T-helper 17 cell (primary cell): ENCODE data around the gene WNT3A. TPM values are rescaled to one million over a fixed set of nuclear protein-coding genes. Genes with fewer than 3 reads are reported as not detected.

ENCODE experiments used
- ATAC-seq: fragments of 150-1000 bp; cut with Tn5 transposase; 2 replicates; pipeline ENCODE4 v1.10.0; 2021; ENCODE audit warnings: mild to moderate bottlenecking, moderate library complexity
- DNase-seq, 3 donors: peaks; one replicate each; pipeline versions ENCODE4 v3.0.0 to v3.0.0-alpha.2; 2020 to 2021
- H3K9me3 ChIP-seq: one replicate; pipeline ENCODE4 v1.7.0; 2013; ENCODE audit warnings: low read length, mild to moderate bottlenecking; ENCODE audit not compliant: control insufficient read depth, poor library complexity, severe bottlenecking
- H3K27ac Mint-ChIP-seq: one replicate; pipeline ENCODE4 v1.8.0; 2022; ENCODE audit warnings: mild to moderate bottlenecking, moderate library complexity, mixed read lengths
- H3K27me3 Mint-ChIP-seq: one replicate; pipeline ENCODE4 v1.8.0; 2022; ENCODE audit warnings: mixed read lengths
- H3K36me3 Mint-ChIP-seq: one replicate; pipeline ENCODE4 v1.8.0; 2022; ENCODE audit warnings: low read depth, mixed read lengths
- H3K4me1 Mint-ChIP-seq: one replicate; pipeline ENCODE4 v1.8.0; 2022; ENCODE audit warnings: mild to moderate bottlenecking, mixed read lengths
- H3K4me3 Mint-ChIP-seq: one replicate; pipeline ENCODE4 v1.8.0; 2022; ENCODE audit warnings: mild to moderate bottlenecking, moderate library complexity, mixed read lengths
- total RNA-seq, 4 donors: library from RNA in 2 of 4; stranded (reverse) in 2 of 4; gene quantifications; one replicate each; pipeline ENCODE4 v1.2.3 and lab custom pipeline; 2022 to 2026

The WNT3A gene
- total RNA-seq, 2 donors from 2014 or later = not detected

DNA sequence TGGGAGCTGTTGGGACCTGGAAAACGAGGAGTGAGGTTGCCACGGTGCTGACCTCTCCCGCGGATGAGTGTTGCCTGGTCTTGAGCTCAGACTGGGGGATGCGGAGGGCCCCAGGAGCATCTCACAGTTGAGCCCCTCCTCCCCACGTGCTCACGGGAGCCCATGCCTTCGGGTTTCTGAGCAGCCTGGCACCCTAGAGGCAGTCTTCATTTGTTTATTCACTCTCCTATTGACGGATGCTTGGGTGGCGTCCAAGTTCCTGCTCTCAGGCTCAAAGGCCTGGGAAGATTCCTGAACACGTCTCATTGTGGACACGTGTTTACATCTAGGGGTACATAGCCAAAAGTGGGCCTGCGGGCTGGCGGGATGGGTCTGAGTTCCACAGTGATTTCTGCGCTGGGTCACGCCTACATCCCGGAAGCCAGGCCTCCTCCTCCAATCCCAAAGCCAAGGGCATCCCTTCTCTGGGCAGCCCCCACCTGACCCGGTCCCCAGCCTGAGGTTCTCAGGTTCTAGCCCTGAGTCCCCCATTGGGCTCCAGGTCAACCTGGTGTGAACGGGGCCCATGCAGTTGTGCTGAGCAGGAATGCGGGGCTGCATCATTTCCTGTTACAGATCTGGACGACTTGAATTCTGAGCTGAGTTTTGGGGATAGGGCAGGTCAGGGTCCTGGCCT is 14.7 kb downstream of the WNT3A start:
- Mint-ChIP-seq H3K4me1 (peaks cover 2% of the 10 kb centered on the region), H3K27me3 (no peaks in the 10 kb centered on the region), H3K36me3 (no peaks in the 10 kb centered on the region), H3K4me3 (no peak overlapping the region), H3K27ac (no peak overlapping the region)
- no peaks in the 10 kb centered on the region for H3K9me3 ChIP-seq
- ATAC-seq (no peak), DNase-seq (no peak)

DNA sequence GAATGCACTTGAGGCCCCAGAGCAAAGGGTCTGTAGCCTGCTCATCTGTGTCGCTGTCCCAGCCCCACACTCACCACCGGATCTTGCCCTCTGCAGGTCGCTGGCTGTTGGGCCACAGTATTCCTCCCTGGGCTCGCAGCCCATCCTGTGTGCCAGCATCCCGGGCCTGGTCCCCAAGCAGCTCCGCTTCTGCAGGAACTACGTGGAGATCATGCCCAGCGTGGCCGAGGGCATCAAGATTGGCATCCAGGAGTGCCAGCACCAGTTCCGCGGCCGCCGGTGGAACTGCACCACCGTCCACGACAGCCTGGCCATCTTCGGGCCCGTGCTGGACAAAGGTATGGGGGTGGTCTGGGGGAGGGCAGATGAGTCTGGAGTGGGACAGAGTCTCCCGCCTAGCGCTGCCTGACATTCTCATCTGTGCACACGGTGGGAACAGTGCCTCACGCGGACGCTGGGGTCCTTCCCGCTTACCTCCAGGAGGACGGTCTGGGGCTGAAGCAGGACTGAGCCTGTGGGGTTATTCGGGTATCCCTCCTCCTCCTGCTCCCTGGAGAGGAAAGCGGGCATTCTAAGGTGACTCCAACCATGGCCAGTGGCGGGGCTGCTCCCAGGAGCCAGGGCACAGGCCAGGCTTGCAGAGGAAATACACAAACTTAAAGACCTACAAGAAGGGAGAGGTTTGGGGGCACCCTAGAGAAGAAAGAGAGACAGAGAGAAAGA is 15.9 kb downstream of the WNT3A start:
- no peak for ATAC-seq
- no peak overlapping the region for H3K4me3 Mint-ChIP-seq
- peaks cover 10% of the 10 kb centered on the region for H3K27me3 Mint-ChIP-seq
- no peak for DNase-seq
- no peaks in the 10 kb centered on the region for H3K36me3 Mint-ChIP-seq
- H3K9me3 ChIP-seq = no peaks in the 10 kb centered on the region
- H3K27ac Mint-ChIP-seq = no peak overlapping the region
- peaks cover 2% of the 10 kb centered on the region for H3K4me1 Mint-ChIP-seq

DNA sequence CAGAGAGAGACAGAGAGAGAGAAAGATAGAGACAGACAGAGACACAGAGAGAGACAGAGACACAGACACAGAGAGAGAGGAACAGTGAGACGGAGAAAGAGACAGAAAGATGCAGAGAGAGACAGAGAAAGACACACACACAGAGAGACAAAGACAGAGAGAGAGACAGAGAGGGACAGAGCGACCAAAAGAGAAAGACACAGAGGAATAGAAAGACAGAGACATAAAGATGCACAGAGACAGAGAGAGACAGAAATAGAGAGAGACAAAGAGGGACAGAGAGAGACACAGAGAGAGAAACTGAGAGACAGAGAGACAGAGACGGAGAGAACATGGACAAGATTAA is 16.5 kb downstream of the WNT3A start:
- Mint-ChIP-seq H3K27me3 (peaks cover 11% of the 10 kb centered on the region), H3K4me3 (no peak overlapping the region), H3K27ac (no peak overlapping the region), H3K36me3 (no peaks in the 10 kb centered on the region), H3K4me1 (peaks cover 2% of the 10 kb centered on the region)
- ATAC-seq (no peak), DNase-seq (no peak)
- H3K9me3 ChIP-seq = no peaks in the 10 kb centered on the region

- no peaks in the 10 kb centered on the region for H3K9me3 ChIP-seq
- Mint-ChIP-seq H3K4me3 (no peak overlapping the region), H3K4me1 (peaks cover 2% of the 10 kb centered on the region), H3K27ac (no peak overlapping the region), H3K27me3 (peaks cover 29% of the 10 kb centered on the region), H3K36me3 (peaks cover 2% of the 10 kb centered on the region)
- DNase-seq (no peak), ATAC-seq (no peak)
Observed at GRCh38 chr1:228029281-228029680, 22.5 kb downstream of the WNT3A start.

- H3K9me3 ChIP-seq = no peaks in the 10 kb centered on the region
- H3K36me3 Mint-ChIP-seq = peaks cover 2% of the 10 kb centered on the region
- DNase-seq = no peak
- peaks cover 35% of the 10 kb centered on the region for H3K27me3 Mint-ChIP-seq
- no peak for ATAC-seq
- H3K4me3 Mint-ChIP-seq = no peak overlapping the region
- no peak overlapping the region for H3K27ac Mint-ChIP-seq
- H3K4me1 Mint-ChIP-seq = peaks cover 2% of the 10 kb centered on the region
Observed at GRCh38 chr1:228030451-228031201, 23.8 kb downstream of the WNT3A start.

DNA sequence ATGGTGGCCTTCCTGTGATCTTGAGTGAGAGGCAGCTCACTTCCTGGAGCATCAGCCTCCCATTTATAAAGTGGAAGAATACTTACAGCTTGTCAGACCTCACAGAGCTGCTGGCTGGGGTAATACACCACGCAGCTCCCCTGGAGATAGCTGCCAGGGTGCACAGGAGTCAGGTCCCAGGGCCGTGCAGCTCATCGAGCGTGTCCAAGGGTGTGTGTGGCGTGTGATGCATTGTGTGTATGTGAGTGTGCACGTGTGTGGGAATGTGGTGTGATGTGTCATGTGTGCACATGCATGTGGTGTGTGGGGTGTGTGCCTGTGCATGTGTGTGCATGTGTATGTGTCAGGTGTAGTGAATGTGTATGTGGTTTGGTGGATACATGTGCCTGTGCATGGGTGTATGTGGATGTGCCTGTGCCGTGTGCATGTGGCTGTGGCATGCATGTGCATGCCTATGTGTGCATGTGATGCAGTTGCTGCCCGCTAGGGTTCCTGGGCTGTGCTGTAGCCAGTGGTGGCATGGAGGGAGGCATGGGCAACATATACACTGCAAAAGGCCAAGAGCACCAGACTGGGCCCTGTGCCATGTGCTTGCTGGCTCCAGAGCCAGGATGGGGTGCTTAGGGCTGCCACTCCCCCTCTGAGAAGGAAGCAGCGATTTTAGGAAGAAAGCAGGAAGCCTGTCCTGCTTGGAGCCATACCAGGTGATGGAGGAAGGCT is 24.6 kb downstream of the WNT3A start:
- Mint-ChIP-seq H3K27me3 (peaks cover 43% of the 10 kb centered on the region), H3K36me3 (peaks cover 2% of the 10 kb centered on the region), H3K4me3 (peak overlapping the region; percentile 41), H3K27ac (no peak overlapping the region), H3K4me1 (peaks cover 2% of the 10 kb centered on the region)
- ATAC-seq (no peak), DNase-seq (no peak)
- no peaks in the 10 kb centered on the region for H3K9me3 ChIP-seq

GRCh38 chr1:228032041-228032440 is 25.2 kb downstream of the WNT3A start:
- H3K4me3 Mint-ChIP-seq = no peak overlapping the region
- no peaks in the 10 kb centered on the region for H3K9me3 ChIP-seq
- H3K27ac Mint-ChIP-seq = no peak overlapping the region
- H3K36me3 Mint-ChIP-seq = peaks cover 2% of the 10 kb centered on the region
- ATAC-seq (no peak), DNase-seq (no peak)
- peaks cover 2% of the 10 kb centered on the region for H3K4me1 Mint-ChIP-seq
- H3K27me3 Mint-ChIP-seq = peaks cover 43% of the 10 kb centered on the region

- H3K4me3 Mint-ChIP-seq = no peak overlapping the region
- no peak for ATAC-seq
- H3K4me1 Mint-ChIP-seq = peaks cover 2% of the 10 kb centered on the region
- H3K27ac Mint-ChIP-seq = no peak overlapping the region
- no peak for DNase-seq
- H3K27me3 Mint-ChIP-seq = peaks cover 35% of the 10 kb centered on the region
- H3K9me3 ChIP-seq = no peaks in the 10 kb centered on the region
- peaks cover 2% of the 10 kb centered on the region for H3K36me3 Mint-ChIP-seq
Observed at GRCh38 chr1:228033376-228033775, 26.6 kb downstream of the WNT3A start.

DNA sequence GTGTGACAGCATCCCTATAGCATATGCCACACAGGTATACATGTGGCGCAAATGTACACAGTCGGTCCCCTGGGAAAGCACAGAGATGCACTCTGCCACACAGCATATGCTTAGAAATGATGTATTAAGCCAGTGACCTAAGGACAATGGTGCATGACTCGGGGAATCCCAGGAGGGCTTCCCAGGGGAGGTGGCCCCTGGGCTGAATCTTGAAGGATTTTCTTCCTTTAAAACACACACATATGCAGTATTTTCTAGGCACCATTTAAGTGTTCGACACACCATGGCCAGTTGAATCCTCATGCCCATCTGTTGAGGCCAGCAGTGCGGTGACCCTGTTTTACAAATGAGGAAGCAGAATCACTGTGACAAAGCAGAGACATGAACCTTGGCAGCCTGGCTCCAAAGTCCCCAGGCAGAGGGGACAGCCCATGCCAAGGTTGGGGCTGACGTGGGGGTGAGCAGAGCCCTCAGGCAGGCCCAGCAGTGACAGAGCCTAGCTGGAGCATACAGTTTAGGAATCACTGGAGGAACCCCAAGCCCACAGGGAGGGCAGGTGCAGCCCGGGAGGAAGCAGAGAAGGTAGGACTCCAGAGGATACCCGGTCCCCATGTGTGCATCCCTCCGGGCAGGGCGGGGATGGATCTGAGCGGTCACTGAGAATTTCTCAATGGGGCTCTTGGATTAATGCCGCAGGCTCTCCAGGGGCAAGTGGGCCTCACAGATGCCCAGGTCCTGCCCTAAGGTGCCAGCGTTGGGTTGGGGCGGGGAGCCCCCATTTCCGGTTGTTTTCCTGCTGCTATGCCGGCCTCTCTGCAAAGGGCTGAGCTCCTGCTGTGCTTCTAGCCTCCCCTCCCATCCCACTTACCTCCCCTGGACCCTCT is 28.4 kb downstream of the WNT3A start:
- ATAC-seq (no peak), DNase-seq (no peak)
- H3K27me3 Mint-ChIP-seq = peaks cover 35% of the 10 kb centered on the region
- peaks cover 2% of the 10 kb centered on the region for H3K4me1 Mint-ChIP-seq
- H3K27ac Mint-ChIP-seq = no peak overlapping the region
- H3K36me3 Mint-ChIP-seq = peaks cover 2% of the 10 kb centered on the region
- no peaks in the 10 kb centered on the region for H3K9me3 ChIP-seq
- no peak overlapping the region for H3K4me3 Mint-ChIP-seq

DNA sequence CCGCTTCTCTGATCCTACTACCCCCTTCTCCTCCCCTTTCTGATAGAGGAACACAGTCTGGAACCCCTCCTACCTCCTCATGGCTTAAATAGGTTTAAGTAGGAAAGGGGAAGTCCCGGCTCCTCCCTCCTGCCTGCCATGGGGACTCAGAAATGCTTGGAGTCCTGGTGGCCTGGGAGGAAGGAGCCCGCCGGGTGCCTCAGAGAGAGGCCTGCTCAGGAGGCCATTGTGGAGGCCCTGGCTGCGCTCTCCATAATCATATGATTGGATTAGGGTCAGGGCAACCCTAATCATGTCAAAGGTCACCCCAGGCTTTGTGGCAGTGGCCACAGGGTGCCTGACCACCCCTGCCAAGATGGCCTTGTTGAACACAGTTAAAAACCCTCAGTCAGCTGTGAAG is 29.0 kb downstream of the WNT3A start:
- peaks cover 32% of the 10 kb centered on the region for H3K27me3 Mint-ChIP-seq
- H3K36me3 Mint-ChIP-seq = peaks cover 2% of the 10 kb centered on the region
- no peak for DNase-seq
- H3K9me3 ChIP-seq = no peaks in the 10 kb centered on the region
- H3K4me3 Mint-ChIP-seq = no peak overlapping the region
- H3K27ac Mint-ChIP-seq = no peak overlapping the region
- ATAC-seq = no peak
- H3K4me1 Mint-ChIP-seq = peaks cover 2% of the 10 kb centered on the region

GRCh38 chr1:228036701-228037231 is 30.0 kb downstream of the WNT3A start:
- H3K9me3 ChIP-seq = no peaks in the 10 kb centered on the region
- no peaks in the 10 kb centered on the region for H3K4me1 Mint-ChIP-seq
- DNase-seq = no peak
- H3K27ac Mint-ChIP-seq = no peak overlapping the region
- no peak for ATAC-seq
- H3K36me3 Mint-ChIP-seq = no peaks in the 10 kb centered on the region
- H3K27me3 Mint-ChIP-seq = peaks cover 23% of the 10 kb centered on the region
- H3K4me3 Mint-ChIP-seq = no peak overlapping the region
